KMS-11 (cell line): ENCODE results near the gene MEST.

Experiments
- H2AFZ ChIP-seq: fragments of 200-600 bp; sonication (generic); 2 replicates; pipeline ENCODE4 v1.6.1; 2016; ENCODE audit warnings: antibody characterized with exemption, mixed run types, low read depth
- H3K27ac ChIP-seq: fragments of 200-600 bp; sonication (generic); 2 replicates; pipeline ENCODE4 v1.6.1; 2016; ENCODE audit warnings: mild to moderate bottlenecking, mixed run types
- H3K27me3 ChIP-seq: fragments of 200-600 bp; sonication (generic); 2 replicates; pipeline ENCODE4 v1.6.1; 2017; ENCODE audit warnings: mild to moderate bottlenecking, low read depth, mixed run types, moderate library complexity; ENCODE audit not compliant: insufficient read depth
- H3K36me3 ChIP-seq: fragments of 200-600 bp; sonication (generic); 2 replicates; pipeline ENCODE4 v1.6.1; 2017; ENCODE audit warnings: mild to moderate bottlenecking, mixed run types; ENCODE audit not compliant: insufficient read depth
- H3K4me1 ChIP-seq: fragments of 200-600 bp; sonication (generic); 2 replicates; pipeline ENCODE4 v1.6.1; 2016; ENCODE audit warnings: mild to moderate bottlenecking, low read depth, mixed run types; ENCODE audit not compliant: poor library complexity, severe bottlenecking
- H3K4me2 ChIP-seq: fragments of 200-600 bp; sonication (generic); 2 replicates; pipeline ENCODE4 v1.7.0; 2016; ENCODE audit warnings: mild to moderate bottlenecking, mixed run types
- H3K4me3 ChIP-seq: fragments of 200-600 bp; sonication (generic); IDR thresholded peaks from 2 replicates; pipeline ENCODE4 v1.6.1; 2017; ENCODE audit warnings: low read depth, low read length, mixed read lengths; ENCODE audit not compliant: insufficient read depth
- H3K79me2 ChIP-seq: fragments of 200-600 bp; sonication (generic); 2 replicates; pipeline ENCODE4 v1.6.1; 2016; ENCODE audit warnings: low read depth, mixed run types; ENCODE audit not compliant: insufficient read depth
- H3K9ac ChIP-seq: fragments of 200-600 bp; sonication (generic); 2 replicates; pipeline ENCODE4 v1.6.1; 2016; ENCODE audit warnings: mild to moderate bottlenecking, mixed run types
- H4K20me1 ChIP-seq: fragments of 200-600 bp; sonication (generic); 2 replicates; pipeline ENCODE4 v1.6.1; 2016; ENCODE audit warnings: mild to moderate bottlenecking, mixed run types; ENCODE audit not compliant: insufficient read depth
- TF ChIP-seq, protein P1 (sequence below): fragments of 200-600 bp; sonication (generic); conservative IDR thresholded peaks from 2 replicates; pipeline ENCODE4 v1.6.1; 2017; ENCODE audit warnings: low read depth, mild to moderate bottlenecking, antibody characterized with exemption, low read length, moderate library complexity, mixed read lengths

The MEST gene

GRCh38 chr7:130489140-130489983 lies 2.5 kb upstream of the MEST start:
- TF ChIP-seq, protein P1, sequence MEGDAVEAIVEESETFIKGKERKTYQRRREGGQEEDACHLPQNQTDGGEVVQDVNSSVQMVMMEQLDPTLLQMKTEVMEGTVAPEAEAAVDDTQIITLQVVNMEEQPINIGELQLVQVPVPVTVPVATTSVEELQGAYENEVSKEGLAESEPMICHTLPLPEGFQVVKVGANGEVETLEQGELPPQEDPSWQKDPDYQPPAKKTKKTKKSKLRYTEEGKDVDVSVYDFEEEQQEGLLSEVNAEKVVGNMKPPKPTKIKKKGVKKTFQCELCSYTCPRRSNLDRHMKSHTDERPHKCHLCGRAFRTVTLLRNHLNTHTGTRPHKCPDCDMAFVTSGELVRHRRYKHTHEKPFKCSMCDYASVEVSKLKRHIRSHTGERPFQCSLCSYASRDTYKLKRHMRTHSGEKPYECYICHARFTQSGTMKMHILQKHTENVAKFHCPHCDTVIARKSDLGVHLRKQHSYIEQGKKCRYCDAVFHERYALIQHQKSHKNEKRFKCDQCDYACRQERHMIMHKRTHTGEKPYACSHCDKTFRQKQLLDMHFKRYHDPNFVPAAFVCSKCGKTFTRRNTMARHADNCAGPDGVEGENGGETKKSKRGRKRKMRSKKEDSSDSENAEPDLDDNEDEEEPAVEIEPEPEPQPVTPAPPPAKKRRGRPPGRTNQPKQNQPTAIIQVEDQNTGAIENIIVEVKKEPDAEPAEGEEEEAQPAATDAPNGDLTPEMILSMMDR = no peak
- H3K27ac ChIP-seq = no peak overlapping the region

GRCh38 chr7:130490311-130490791 lies 1.5 kb upstream of the MEST start:
- no peaks in the 10 kb centered on the region for H4K20me1 ChIP-seq
- H2AFZ ChIP-seq = no peak overlapping the region
- no peaks in the 10 kb centered on the region for H3K36me3 ChIP-seq
- no peaks in the 10 kb centered on the region for H3K27me3 ChIP-seq
- H3K9ac ChIP-seq = no peak overlapping the region
- H3K27ac ChIP-seq = no peak overlapping the region
- TF ChIP-seq, protein P1 = no peak
- 0 out of 2 replicates have a peak, but pooled peaks cover 6% of the 10 kb centered on the region for H3K79me2 ChIP-seq
- H3K4me2 ChIP-seq = no peak overlapping the region
- H3K4me3 ChIP-seq = no peak overlapping the region
- peaks cover 8% of the 10 kb centered on the region for H3K4me1 ChIP-seq

More at GRCh38 chr7:130489140-130489983, 2.5 kb upstream of the MEST start:
- 0 out of 2 replicates have a peak, but pooled peaks cover 6% of the 10 kb centered on the region for H3K79me2 ChIP-seq
- H3K4me2 ChIP-seq = no peak overlapping the region
- no peaks in the 10 kb centered on the region for H3K36me3 ChIP-seq
- H3K9ac ChIP-seq = no peak overlapping the region
- H3K27me3 ChIP-seq = no peaks in the 10 kb centered on the region
- H3K4me1 ChIP-seq = peaks cover 11% of the 10 kb centered on the region
- no peak overlapping the region for H2AFZ ChIP-seq
- H4K20me1 ChIP-seq = no peaks in the 10 kb centered on the region
- no peak overlapping the region for H3K4me3 ChIP-seq

GRCh38 chr7:130490888-130491804 lies 739 bp upstream of the MEST start:
- H3K27me3 ChIP-seq = no peaks in the 10 kb centered on the region
- TF ChIP-seq, protein P1 = 0 out of 2 replicates have a peak, but pooled peaks have one; percentile 22
- peaks cover 5% of the 10 kb centered on the region for H3K4me1 ChIP-seq
- no peak overlapping the region for H3K4me3 ChIP-seq
- H4K20me1 ChIP-seq = no peaks in the 10 kb centered on the region
- no peak overlapping the region for H3K9ac ChIP-seq
- 0 out of 2 replicates have a peak, but pooled peaks cover 6% of the 10 kb centered on the region for H3K79me2 ChIP-seq
- H3K4me2 ChIP-seq = no peak overlapping the region
- no peaks in the 10 kb centered on the region for H3K36me3 ChIP-seq
- H3K27ac ChIP-seq = no peak overlapping the region
- H2AFZ ChIP-seq = no peak overlapping the region

DNA sequence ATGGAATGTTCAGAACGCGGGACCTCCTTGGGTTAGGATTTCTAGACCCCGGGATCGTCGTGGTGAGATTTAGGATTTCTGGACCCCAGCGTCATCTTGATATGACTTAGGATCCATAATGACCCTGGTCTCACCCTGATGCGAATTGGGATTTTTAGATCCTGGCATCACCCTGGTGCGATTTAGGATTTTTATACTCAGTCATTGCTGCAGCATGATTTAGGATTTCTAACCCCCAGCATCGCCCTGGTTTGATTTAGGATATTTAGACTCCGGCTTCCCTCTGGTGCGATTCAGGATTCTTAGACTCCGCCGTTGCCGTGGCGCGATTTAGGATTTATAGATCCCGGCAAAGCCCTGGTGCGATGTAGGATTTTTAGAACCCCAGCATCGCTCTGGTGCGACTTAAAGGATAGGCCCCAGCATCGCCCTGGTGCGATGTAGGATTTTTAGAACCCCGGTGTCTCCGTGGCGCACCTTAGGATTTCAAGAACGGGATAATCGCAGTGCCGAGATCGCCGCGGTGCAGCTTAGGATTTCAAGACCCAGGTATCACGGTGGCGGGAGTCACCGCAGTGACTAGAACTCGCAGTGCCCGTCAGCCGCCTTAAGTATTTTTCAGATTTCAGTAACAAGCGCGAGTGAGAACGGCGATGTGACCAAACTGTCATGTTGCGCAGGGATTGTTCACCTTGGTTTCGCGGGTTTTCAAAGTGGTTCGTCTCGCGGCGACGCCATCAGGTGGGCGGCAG lies 814 bp downstream of the MEST start:
- H3K79me2 ChIP-seq = 0 out of 2 replicates have a peak, but pooled peaks cover 6% of the 10 kb centered on the region
- H3K4me2 ChIP-seq = no peak overlapping the region
- H3K27ac ChIP-seq = no peak overlapping the region
- no peak overlapping the region for H3K4me3 ChIP-seq
- no peaks in the 10 kb centered on the region for H3K4me1 ChIP-seq
- no peaks in the 10 kb centered on the region for H4K20me1 ChIP-seq
- H3K36me3 ChIP-seq = no peaks in the 10 kb centered on the region
- H3K27me3 ChIP-seq = no peaks in the 10 kb centered on the region
- TF ChIP-seq, protein P1 = no peak
- H3K9ac ChIP-seq = no peak overlapping the region
- H2AFZ ChIP-seq = no peak overlapping the region
